Brain microvascular endothelial cell (primary cell): ENCODE measurements around the gene ACOXL.

ENCODE experiments used
- DNase-seq: peaks from one replicate; pipeline ENCODE4 v3.0.0-alpha.2; 2020
- H3K27ac ChIP-seq: fragments of 250-450 bp; sonication (Bioruptor Pico); 2 replicates; pipeline ENCODE4 v1.5.1; 2020; ENCODE audit warnings: mild to moderate bottlenecking, moderate library complexity
- H3K27me3 ChIP-seq: fragments of 250-450 bp; sonication (Bioruptor Pico); replicated peaks from 2 replicates; pipeline ENCODE4 v1.5.1; 2020; ENCODE audit warnings: mild to moderate bottlenecking
- H3K36me3 ChIP-seq: fragments of 250-450 bp; sonication (Bioruptor Pico); replicated peaks from 2 replicates; pipeline ENCODE4 v1.5.1; 2020; ENCODE audit warnings: mild to moderate bottlenecking
- H3K4me3 ChIP-seq: 2 replicates; pipeline ENCODE4 v1.5.1; 2011; ENCODE audit warnings: low read depth, mild to moderate bottlenecking, control low read depth, low read length, moderate library complexity
- CTCF ChIP-seq: IDR thresholded peaks from 2 replicates; pipeline ENCODE4 v1.5.1; 2011; ENCODE audit warnings: low read depth, mild to moderate bottlenecking, moderate library complexity, low read length, control low read depth, inconsistent platforms; ENCODE audit errors: missing control alignments
- in situ Hi-C: cut with HindIII; loops from 2 replicates; pipeline ENCODE4 v1.10.0; 2017; ENCODE audit warnings: low sequenced_read_pairs, low pct_ligation_motif_present

The ACOXL gene

GRCh38 chr2:110788976-110789375, 56.6 kb downstream of the ACOXL start:
- in situ Hi-C loops = no loop called here
- Histone ChIP-seq H3K27ac (no peak overlapping the region), H3K27me3 (peaks cover 12% of the 10 kb centered on the region), H3K36me3 (no peaks in the 10 kb centered on the region), H3K4me3 (no peak overlapping the region)
- DNase-seq = no peak
- no peak for TF ChIP-seq CTCF

GRCh38 chr2:110789706-110790105, 57.3 kb downstream of the ACOXL start:
- peaks cover 13% of the 10 kb centered on the region for H3K27me3 ChIP-seq
- no peaks in the 10 kb centered on the region for H3K36me3 ChIP-seq
- DNase-seq = no peak
- in situ Hi-C loops = no loop called here
- no peak overlapping the region for H3K4me3 ChIP-seq
- no peak for TF ChIP-seq CTCF
- H3K27ac ChIP-seq = no peak overlapping the region

GRCh38 chr2:110790907-110791306, 58.5 kb downstream of the ACOXL start:
- Histone ChIP-seq H3K27me3 (peaks cover 18% of the 10 kb centered on the region), H3K4me3 (no peak overlapping the region), H3K27ac (no peak overlapping the region), H3K36me3 (no peaks in the 10 kb centered on the region)
- no peak for DNase-seq
- in situ Hi-C loops = no loop called here
- no peak for TF ChIP-seq CTCF

- Histone ChIP-seq H3K27me3 (peaks cover 21% of the 10 kb centered on the region), H3K4me3 (no peak overlapping the region), H3K36me3 (no peaks in the 10 kb centered on the region), H3K27ac (no peak overlapping the region)
- in situ Hi-C loops = no loop called here
- no peak for DNase-seq
- no peak for TF ChIP-seq CTCF
These were observed 59.1 kb downstream of the ACOXL start for GRCh38 chr2:110791435-110791834.

- no peaks in the 10 kb centered on the region for H3K36me3 ChIP-seq
These were observed 60.7 kb downstream of the ACOXL start for GRCh38 chr2:110793034-110793433.

More at GRCh38 chr2:110793034-110793433, 60.7 kb downstream of the ACOXL start:
- in situ Hi-C loops = no loop called here
- H3K27me3 ChIP-seq = peaks cover 29% of the 10 kb centered on the region
- H3K27ac ChIP-seq = no peak overlapping the region
- peak; percentile 11 for TF ChIP-seq CTCF
- DNase-seq = no peak
- H3K4me3 ChIP-seq = no peak overlapping the region
